Activated gamma-delta T cell (primary cell): ENCODE results near the gene TIPIN.
A peak's percentile ranks its signal among the peaks of the same experiment; 100 is the strongest.

Experiments used
- DNase-seq: peaks from one replicate; lab custom pipeline; 2025; lab: John Stamatoyannopoulos, UW

TIPIN gene

GRCh38 chr15:66302489-66303278 is 53.8 kb downstream of the TIPIN start:
- no peak for DNase-seq

GRCh38 chr15:66298803-66299251 is 57.7 kb downstream of the TIPIN start:
- DNase-seq = no peak

- DNase-seq = no peak
Observed at GRCh38 chr15:66296186-66296585, 60.3 kb downstream of the TIPIN start.

GRCh38 chr15:66294932-66295235 is 61.6 kb downstream of the TIPIN start:
- DNase-seq = no peak

DNA sequence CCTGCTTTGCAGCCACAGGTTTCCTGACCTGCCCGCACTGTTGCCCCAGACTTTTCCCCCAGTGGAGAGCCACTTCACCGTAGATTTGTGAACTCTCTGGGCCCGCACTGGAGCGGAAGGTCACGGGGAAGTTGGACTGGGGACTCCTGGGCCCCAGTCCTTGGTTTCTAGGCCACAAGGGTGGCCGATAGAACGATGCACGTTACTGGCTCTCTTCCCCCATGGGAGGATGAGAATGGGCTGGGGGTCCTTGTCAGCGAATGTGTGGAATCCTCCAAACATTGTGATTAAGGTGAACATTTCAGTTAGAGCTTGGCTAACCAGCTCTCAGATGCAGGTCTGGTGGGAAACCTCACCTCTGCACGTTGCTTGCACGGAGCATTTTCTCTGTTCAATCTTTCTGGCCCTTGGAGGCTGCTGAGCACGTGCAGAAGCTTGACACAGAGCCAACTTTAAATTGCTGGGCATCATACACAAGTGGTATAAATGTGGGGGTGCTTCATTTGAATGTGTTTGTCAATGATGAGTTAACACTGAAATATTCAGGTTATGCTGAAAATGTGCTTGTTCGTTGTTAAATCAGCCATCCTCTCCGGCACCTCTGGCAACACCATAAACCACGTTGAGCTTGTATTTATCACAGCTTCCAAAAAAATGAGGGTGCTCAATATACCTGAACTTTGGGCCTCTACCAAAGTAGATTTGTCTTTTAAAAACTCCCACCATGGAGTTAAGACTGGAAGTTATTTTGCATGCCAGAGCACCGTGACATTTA is 62.1 kb downstream of the TIPIN start:
- no peak for DNase-seq

GRCh38 chr15:66293419-66294156 is 62.9 kb downstream of the TIPIN start, which contains the start of gene DIS3L:
Gene DIS3L, plus strand, starts transcription at chr15:66293568. Its CDS starts 29 bp downstream, at chr15:66293597.
- DNase-seq = peak; percentile 58

DNA sequence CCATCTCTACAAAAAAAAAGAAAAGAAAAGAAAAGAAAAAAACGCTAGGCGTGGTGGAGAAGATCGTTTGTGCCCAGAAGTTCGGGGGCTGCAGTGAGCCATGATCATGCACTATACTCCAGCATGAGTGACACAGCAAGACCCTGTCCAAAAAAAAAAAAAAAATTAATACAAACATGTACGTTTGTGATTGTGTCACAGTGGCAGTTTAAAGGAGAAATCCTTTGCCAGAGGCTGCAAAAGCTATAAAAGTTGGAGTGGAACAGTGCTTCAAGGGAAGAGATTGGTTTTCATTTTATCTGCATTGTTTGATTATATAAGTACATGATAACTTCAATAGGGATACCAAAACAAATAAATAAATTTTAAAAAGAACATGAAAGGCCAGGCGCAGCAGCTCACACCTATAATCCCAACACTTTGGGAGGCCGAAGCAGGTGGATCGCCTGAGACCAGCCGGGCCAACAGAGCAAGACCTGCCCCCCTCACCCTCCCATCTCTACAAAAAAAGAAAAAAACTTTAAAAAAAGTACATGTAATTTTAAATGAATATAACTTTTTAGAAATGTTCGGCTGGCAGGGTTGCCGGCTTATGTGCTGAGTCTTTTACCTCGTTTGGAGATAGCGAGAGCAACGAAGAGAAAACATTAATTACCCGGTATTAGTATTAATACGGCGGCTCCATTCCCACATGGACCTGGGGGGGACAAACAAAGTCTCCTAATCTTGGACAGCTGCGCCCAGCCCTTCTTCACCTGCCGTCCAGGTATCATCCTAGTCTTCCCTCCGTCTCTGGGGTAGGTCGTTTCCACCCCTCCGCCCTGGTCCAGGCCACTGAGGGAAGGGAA is 63.7 kb downstream of the TIPIN start:
- DNase-seq = no peak

GRCh38 chr15:66291816-66292570 is 64.5 kb downstream of the TIPIN start:
- DNase-seq = no peak

DNA sequence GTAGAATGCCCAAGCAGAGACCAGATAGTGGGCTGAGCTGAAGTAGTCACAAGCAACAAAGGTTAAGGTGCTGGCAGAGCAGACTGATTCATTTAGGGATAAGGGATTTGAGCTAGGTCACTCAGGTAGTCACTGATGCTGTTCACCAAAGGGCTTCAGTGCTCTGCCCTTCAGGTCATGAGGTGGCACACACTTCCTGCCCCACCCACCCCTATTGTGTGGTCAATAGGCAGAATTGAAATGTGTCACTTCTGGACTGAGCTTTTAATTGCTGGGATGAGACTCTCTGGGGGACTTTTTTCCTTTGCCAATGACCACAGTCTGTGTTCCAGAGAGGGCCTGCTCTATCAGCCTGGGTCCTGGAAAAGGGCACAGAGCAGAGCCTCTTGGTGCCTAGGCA is 66.0 kb downstream of the TIPIN start:
- no peak for DNase-seq

DNA sequence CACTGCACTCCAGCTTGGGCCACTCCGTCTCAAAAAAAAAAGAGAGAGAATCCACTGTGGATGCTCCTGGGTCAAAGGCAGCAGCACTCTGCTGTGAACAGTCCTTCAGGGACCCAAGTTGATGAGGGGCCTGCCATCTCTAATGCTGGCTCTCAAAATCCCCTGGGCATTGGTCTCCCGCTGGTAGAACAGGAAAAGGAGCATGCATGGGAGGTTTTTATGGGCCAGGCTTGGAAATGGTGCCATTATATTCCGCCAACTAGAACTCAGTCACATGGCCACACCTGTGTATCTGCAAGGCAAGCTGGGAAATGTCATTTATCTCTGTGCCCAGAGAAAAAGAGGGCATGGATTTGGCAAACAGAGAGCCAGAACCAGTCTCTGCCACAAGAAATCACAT is 66.5 kb downstream of the TIPIN start:
- no peak for DNase-seq

- DNase-seq = no peak
Observed at GRCh38 chr15:66288551-66289185, 67.8 kb downstream of the TIPIN start.

- no peak for DNase-seq
Observed at GRCh38 chr15:66288093-66288492, 68.4 kb downstream of the TIPIN start.

- DNase-seq = no peak
Observed at GRCh38 chr15:66287461-66288057, 68.9 kb downstream of the TIPIN start.
